ENCODE results near the gene ATXN7. TPM values are rescaled to one million over a fixed set of nuclear protein-coding genes. Genes with fewer than 3 reads are reported as not detected.

The ATXN7 gene
- total and polyA plus RNA-seq, 2 of the 13 experiments (the other 11 are each of a cell fraction or from before 2014, with no cell fraction given): 13.8 to 20.0 TPM

GRCh38 chr3:63970631-63971475 lies 107.2 kb downstream of the ATXN7 start (continued):
- peak; percentile 59 for TF ChIP-seq ZBTB33 (CRISPR knock-in tag; IDR thresholded peaks at IDR 0.05)

- Histone ChIP-seq H2AFZ (ENCODE audit: low read length) (no peak overlapping the region), H3K4me2 (ENCODE audit: low read depth, low read length) (no peak overlapping the region), H3K79me2 (ENCODE audit: insufficient read depth, low read length) (peaks cover 83% of the 10 kb centered on the region), H3K4me1 (ENCODE audit: insufficient read depth, low read length) (peaks cover 66% of the 10 kb centered on the region), H3K9ac (ENCODE audit: insufficient read depth, low read depth, low read length) (no peak overlapping the region), H3K4me3 (replicated peaks in 1 of 3; ENCODE audit: insufficient read depth in 1 of 3, low read depth in 2 of 3, low read length in 3 of 3) (no peak overlapping the region), H3K27me3 (ENCODE audit: control insufficient read depth in 1 of 2, insufficient read depth in 2 of 2, low read length in 2 of 2) (no peaks in the 10 kb centered on the region), H3K27ac (ENCODE audit: extremely low read length, insufficient read depth, low read length) (no peak overlapping the region), H3K36me3 (replicated peaks in 1 of 2; ENCODE audit: control insufficient read depth in 1 of 2, insufficient read depth in 2 of 2, low read length in 2 of 2) (peaks cover 0 to 3% of the 10 kb centered on the region in 2 experiments; a peak in 3 of 5 replicates), H4K20me1 (ENCODE audit: insufficient read depth, low read length) (no peaks in the 10 kb centered on the region), H3K9me3 (ENCODE audit: low read length) (no peaks in the 10 kb centered on the region)
- ChIA-PET POLR2A (no interaction called here), CTCF (ENCODE audit: low intra/inter-chr PET ratio, low total read pairs) (no interaction called here)
- no peak for ATAC-seq
- DNase-seq (ENCODE audit: low spot score): no peak
- in situ Hi-C loops (cut with HindIII; ENCODE audit: extremely low pct_ligation_motif_present, low pct_unique_long_range_greater_than_20kb): no loop called here
- WGBS (ENCODE audit: low lambda C conversion rate): 95% methylated on average over 2 of the region's 2 CpGs
- BruUV-seq (replicated peaks): no TSS peak
- no peak for FAIRE-seq
- intact Hi-C loops (cut with micrococcal nuclease; ENCODE audit: unreplicated experiment): no loop called here
- no peak for TF ChIP-seq KMT2A (CRISPR knock-in tag; IDR thresholded peaks at IDR 0.05)
- TF ChIP-seq ATF1 (CRISPR knock-in tag; IDR thresholded peaks at IDR 0.05): no peak
- TF ChIP-seq EP300 (IDR thresholded peaks at IDR 0.05; ENCODE audit: low read depth in 2 of 2, low read length in 2 of 2): no peak
- no peak for TF ChIP-seq EP300 (CRISPR knock-in tag; IDR thresholded peaks at IDR 0.05; ENCODE audit: borderline replicate concordance)
- TF ChIP-seq SRY (CRISPR knock-in tag; IDR thresholded peaks at IDR 0.05): no peak
- no peak for TF ChIP-seq RFXAP (CRISPR knock-in tag; IDR thresholded peaks at IDR 0.05; ENCODE audit: borderline replicate concordance)
- TF ChIP-seq JDP2 (CRISPR knock-in tag; IDR thresholded peaks at IDR 0.05; ENCODE audit: borderline replicate concordance): no peak
- no peak for TF ChIP-seq PLSCR1 (CRISPR knock-in tag; IDR thresholded peaks at IDR 0.05; ENCODE audit: borderline replicate concordance)
- TF ChIP-seq ZNF564 (CRISPR knock-in tag; IDR thresholded peaks at IDR 0.05): no peak
- no peak for TF ChIP-seq ZNF343 (CRISPR knock-in tag; IDR thresholded peaks at IDR 0.05)
- no peak for TF ChIP-seq CAMTA2 (CRISPR knock-in tag; IDR thresholded peaks at IDR 0.05; ENCODE audit: borderline replicate concordance)
Measured at GRCh38 chr3:63972196-63972595, 108.5 kb downstream of the ATXN7 start.

Data from HepG2 (cell line).